Epidermal melanocyte (primary cell): ENCODE measurements around the gene MAP6.

Experiments
- DNase-seq: peaks from one replicate; pipeline ENCODE4 v3.0.0; 2011; ENCODE audit warnings: low spot score; ENCODE audit not compliant: insufficient read length

The MAP6 gene

GRCh38 chr11:75632450-75632849, 36.4 kb downstream of the MAP6 start:
- DNase-seq, result no peak

GRCh38 chr11:75631086-75631730, 37.6 kb downstream of the MAP6 start:
- no peak for DNase-seq

GRCh38 chr11:75627906-75628668, 40.8 kb downstream of the MAP6 start:
- DNase-seq, result no peak

- no peak for DNase-seq
These were observed 41.8 kb downstream of the MAP6 start for GRCh38 chr11:75626889-75627529.

GRCh38 chr11:75625991-75626888, 42.6 kb downstream of the MAP6 start:
- no peak for DNase-seq

- DNase-seq, result no peak
These were observed 43.8 kb downstream of the MAP6 start for GRCh38 chr11:75625021-75625420.

GRCh38 chr11:75616281-75616680, 52.6 kb downstream of the MAP6 start:
- no peak for DNase-seq

GRCh38 chr11:75615751-75616150, 53.1 kb downstream of the MAP6 start:
- DNase-seq, result peak; percentile 43

GRCh38 chr11:75611823-75612222, 57.0 kb downstream of the MAP6 start:
- DNase-seq, result no peak

- no peak for DNase-seq
These were observed 62.7 kb downstream of the MAP6 start for GRCh38 chr11:75606099-75606498.

GRCh38 chr11:75603791-75604736, 64.8 kb downstream of the MAP6 start:
- no peak for DNase-seq

GRCh38 chr11:75602951-75603350, 65.9 kb downstream of the MAP6 start:
- no peak for DNase-seq

- DNase-seq, result no peak
These were observed 67.3 kb downstream of the MAP6 start for GRCh38 chr11:75601494-75601893.

- no peak for DNase-seq
These were observed 68.5 kb downstream of the MAP6 start for GRCh38 chr11:75600356-75600755.

GRCh38 chr11:75598900-75599299, 69.9 kb downstream of the MAP6 start:
- no peak for DNase-seq

GRCh38 chr11:75598264-75598663, 70.6 kb downstream of the MAP6 start:
- DNase-seq, result no peak

GRCh38 chr11:75597636-75598035, 71.2 kb downstream of the MAP6 start:
- no peak for DNase-seq

- no peak for DNase-seq
These were observed 71.9 kb downstream of the MAP6 start for GRCh38 chr11:75596914-75597313.

GRCh38 chr11:75595429-75595828, 73.4 kb downstream of the MAP6 start:
- DNase-seq, result no peak

- no peak for DNase-seq
These were observed 74.6 kb downstream of the MAP6 start for GRCh38 chr11:75594211-75594610.
